ENCODE results near the gene HS6ST2. TPM values are rescaled to one million over a fixed set of nuclear protein-coding genes. Genes with fewer than 3 reads are reported as not detected.

Gene HS6ST2
- total and polyA plus RNA-seq, 9 of the 15 experiments (the other 6 are each of a cell fraction or from before 2014, with no cell fraction given): not detected

DNA sequence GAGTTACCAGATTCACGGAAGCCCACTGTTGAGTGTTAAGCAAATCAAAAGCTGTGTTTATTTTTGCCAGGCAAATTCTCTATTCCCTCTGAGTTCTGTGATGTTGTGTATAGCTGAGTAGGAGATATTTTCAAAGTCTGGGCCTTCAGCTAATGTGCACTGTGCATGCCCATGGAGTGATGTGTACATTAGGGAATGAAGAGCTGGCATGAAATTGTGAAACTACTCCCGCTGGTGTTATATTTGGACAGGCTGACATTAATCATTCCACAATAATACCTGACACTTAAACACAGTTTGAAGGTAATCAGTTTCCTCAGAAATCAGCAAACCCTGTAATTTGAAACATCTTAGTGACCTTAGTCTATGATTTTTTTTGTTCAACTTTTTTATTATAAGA lies 381.5 kb downstream of the HS6ST2 start (continued):
- TF ChIP-seq FOSL1 (tag; conservative IDR thresholded peaks at IDR 0.05) (no peak), TRIM28 (IDR thresholded peaks at IDR 0.05) (no peak)

Small RNAs within 50 kb of the gene (small RNA-seq; reads per million reads assigned to genes)
- gene RNU6-98P (not detected), gene Z82205.1 (not detected)

Other genes starting within 250 kb of the HS6ST2 start
- 0.33 TPM in 1 of 2 replicates, not detected in the other for gene USP26, start 138.5 kb upstream of the HS6ST2 start, total RNA-seq (2014; rRNA removed)
- 0.22 and 0.84 TPM in 2 replicates for gene USP26, start 138.5 kb upstream of the HS6ST2 start, total RNA-seq (2014; rRNA removed; fragmentation: Illumina TruSeq; extraction: Trizol)
- 0.15 and 0.80 TPM in 2 replicates for gene USP26, start 138.5 kb upstream of the HS6ST2 start, total RNA-seq (2015; rRNA removed; fragmentation: Illumina TruSeq; extraction: Trizol)
- 0.20 and 0.47 TPM in 2 replicates for gene USP26, start 138.5 kb upstream of the HS6ST2 start, total RNA-seq (2021)
- gene USP26, start 138.5 kb upstream of the HS6ST2 start, polyA plus RNA-seq (2011; rRNA removed): not detected in 2 replicates
- gene USP26, start 138.5 kb upstream of the HS6ST2 start, polyA plus RNA-seq (2014; fragmentation: Illumina TruSeq; extraction: Trizol): 0.18 and 0.19 TPM in 2 replicates
- under 1 TPM; 0.06 TPM for gene USP26, start 138.5 kb upstream of the HS6ST2 start, polyA plus RNA-seq (2014; fragmentation: Nextera tagmentation; extraction: Ambion mirVana)
- 0.24 and 0.49 TPM in 2 replicates for gene USP26, start 138.5 kb upstream of the HS6ST2 start, polyA plus RNA-seq (2014; rRNA removed)

Measured in K562 (cell line).